H1 (cell line): ENCODE results near the gene ME3. TPM values are rescaled to one million over a fixed set of nuclear protein-coding genes. Genes with fewer than 3 reads are reported as not detected.

Source experiments
- CTBP2 ChIP-seq: IDR thresholded peaks from 2 replicates; pipeline ENCODE4 v1.7.0; 2011; ENCODE audit warnings: borderline replicate concordance, mild to moderate bottlenecking, moderate library complexity, mixed read lengths, low read length; ENCODE audit not compliant: insufficient read depth, insufficient read length
- HDAC6 ChIP-seq: IDR thresholded peaks from one replicate; pipeline ENCODE4 v1.7.1; 2012; ENCODE audit warnings: low read depth, mild to moderate bottlenecking, inconsistent platforms, low read length, moderate library complexity
- PHF8 ChIP-seq: fragments of 200-600 bp; sonication (generic); conservative IDR thresholded peaks from 2 replicates; pipeline ENCODE4 v1.7.1; 2012; ENCODE audit warnings: low read depth, mild to moderate bottlenecking, inconsistent platforms, low read length, moderate library complexity
- polyA plus RNA-seq, 7 experiments: library from polyadenylated mRNA; depleted of rRNA in 3 of 7; stranded (reverse) in 5 of 7; unstranded in 2 of 7; fragments of >200 nt in 5 of 7; fragments of 200-250 nt in 2 of 7; gene quantifications; 1 replicate in 5 of 7; 2 replicates in 1 of 7; 4 replicates in 1 of 7; pipeline versions ENCODE4 v1.2.1 to v1.2.3, GENCODE V29; 2011 to 2013; ENCODE audit warnings: missing spikeins in 2 of 7, mixed read lengths in 2 of 7
- total RNA-seq: library from RNA; stranded (reverse); fragmentation: NEBNext Ultra II Directional; extraction: Animal tissue kit (Norgen Biotek cat#: 25700); gene quantifications from 2 replicates; pipeline ENCODE4 v1.2.1, GENCODE V29; 2021
- TF ChIP-seq, protein P1 (sequence below): fragments of 300-600 bp; sonication (generic); IDR thresholded peaks from 2 replicates; pipeline ENCODE4 v1.7.1; 2012; ENCODE audit warnings: low read length, moderate library complexity, mild to moderate bottlenecking, inconsistent platforms; ENCODE audit not compliant: insufficient replicate concordance
- TF ChIP-seq, protein P2 (sequence below): IDR thresholded peaks from 2 replicates; pipeline ENCODE4 v1.6.1; 2012; ENCODE audit warnings: inconsistent platforms

Gene ME3
- total and polyA plus RNA-seq, 2 of the 8 experiments (the other 6 are each of a cell fraction or from before 2014, with no cell fraction given): 1.5 to 2.8 TPM

DNA sequence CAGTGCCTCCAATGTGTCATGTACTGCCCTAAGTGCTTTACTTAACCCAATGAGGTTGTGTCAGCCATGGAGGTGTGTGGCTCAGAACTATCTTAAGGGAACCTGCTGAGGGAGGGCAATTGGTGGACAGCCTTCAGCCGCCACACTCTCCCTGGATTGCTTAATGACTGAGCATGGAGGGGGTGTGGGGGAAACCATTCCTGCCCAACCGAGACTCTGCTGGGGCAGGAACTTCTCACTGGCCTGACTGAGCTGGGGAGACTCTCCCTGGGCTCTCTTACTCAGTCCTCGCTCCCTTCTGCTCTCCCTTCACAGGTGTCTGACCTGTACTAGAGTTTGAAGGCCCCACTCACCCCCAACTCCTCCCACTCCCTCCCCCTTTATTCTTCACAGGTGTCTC lies 183.0 kb downstream of the ME3 start (continued):
- TF ChIP-seq, protein P1, sequence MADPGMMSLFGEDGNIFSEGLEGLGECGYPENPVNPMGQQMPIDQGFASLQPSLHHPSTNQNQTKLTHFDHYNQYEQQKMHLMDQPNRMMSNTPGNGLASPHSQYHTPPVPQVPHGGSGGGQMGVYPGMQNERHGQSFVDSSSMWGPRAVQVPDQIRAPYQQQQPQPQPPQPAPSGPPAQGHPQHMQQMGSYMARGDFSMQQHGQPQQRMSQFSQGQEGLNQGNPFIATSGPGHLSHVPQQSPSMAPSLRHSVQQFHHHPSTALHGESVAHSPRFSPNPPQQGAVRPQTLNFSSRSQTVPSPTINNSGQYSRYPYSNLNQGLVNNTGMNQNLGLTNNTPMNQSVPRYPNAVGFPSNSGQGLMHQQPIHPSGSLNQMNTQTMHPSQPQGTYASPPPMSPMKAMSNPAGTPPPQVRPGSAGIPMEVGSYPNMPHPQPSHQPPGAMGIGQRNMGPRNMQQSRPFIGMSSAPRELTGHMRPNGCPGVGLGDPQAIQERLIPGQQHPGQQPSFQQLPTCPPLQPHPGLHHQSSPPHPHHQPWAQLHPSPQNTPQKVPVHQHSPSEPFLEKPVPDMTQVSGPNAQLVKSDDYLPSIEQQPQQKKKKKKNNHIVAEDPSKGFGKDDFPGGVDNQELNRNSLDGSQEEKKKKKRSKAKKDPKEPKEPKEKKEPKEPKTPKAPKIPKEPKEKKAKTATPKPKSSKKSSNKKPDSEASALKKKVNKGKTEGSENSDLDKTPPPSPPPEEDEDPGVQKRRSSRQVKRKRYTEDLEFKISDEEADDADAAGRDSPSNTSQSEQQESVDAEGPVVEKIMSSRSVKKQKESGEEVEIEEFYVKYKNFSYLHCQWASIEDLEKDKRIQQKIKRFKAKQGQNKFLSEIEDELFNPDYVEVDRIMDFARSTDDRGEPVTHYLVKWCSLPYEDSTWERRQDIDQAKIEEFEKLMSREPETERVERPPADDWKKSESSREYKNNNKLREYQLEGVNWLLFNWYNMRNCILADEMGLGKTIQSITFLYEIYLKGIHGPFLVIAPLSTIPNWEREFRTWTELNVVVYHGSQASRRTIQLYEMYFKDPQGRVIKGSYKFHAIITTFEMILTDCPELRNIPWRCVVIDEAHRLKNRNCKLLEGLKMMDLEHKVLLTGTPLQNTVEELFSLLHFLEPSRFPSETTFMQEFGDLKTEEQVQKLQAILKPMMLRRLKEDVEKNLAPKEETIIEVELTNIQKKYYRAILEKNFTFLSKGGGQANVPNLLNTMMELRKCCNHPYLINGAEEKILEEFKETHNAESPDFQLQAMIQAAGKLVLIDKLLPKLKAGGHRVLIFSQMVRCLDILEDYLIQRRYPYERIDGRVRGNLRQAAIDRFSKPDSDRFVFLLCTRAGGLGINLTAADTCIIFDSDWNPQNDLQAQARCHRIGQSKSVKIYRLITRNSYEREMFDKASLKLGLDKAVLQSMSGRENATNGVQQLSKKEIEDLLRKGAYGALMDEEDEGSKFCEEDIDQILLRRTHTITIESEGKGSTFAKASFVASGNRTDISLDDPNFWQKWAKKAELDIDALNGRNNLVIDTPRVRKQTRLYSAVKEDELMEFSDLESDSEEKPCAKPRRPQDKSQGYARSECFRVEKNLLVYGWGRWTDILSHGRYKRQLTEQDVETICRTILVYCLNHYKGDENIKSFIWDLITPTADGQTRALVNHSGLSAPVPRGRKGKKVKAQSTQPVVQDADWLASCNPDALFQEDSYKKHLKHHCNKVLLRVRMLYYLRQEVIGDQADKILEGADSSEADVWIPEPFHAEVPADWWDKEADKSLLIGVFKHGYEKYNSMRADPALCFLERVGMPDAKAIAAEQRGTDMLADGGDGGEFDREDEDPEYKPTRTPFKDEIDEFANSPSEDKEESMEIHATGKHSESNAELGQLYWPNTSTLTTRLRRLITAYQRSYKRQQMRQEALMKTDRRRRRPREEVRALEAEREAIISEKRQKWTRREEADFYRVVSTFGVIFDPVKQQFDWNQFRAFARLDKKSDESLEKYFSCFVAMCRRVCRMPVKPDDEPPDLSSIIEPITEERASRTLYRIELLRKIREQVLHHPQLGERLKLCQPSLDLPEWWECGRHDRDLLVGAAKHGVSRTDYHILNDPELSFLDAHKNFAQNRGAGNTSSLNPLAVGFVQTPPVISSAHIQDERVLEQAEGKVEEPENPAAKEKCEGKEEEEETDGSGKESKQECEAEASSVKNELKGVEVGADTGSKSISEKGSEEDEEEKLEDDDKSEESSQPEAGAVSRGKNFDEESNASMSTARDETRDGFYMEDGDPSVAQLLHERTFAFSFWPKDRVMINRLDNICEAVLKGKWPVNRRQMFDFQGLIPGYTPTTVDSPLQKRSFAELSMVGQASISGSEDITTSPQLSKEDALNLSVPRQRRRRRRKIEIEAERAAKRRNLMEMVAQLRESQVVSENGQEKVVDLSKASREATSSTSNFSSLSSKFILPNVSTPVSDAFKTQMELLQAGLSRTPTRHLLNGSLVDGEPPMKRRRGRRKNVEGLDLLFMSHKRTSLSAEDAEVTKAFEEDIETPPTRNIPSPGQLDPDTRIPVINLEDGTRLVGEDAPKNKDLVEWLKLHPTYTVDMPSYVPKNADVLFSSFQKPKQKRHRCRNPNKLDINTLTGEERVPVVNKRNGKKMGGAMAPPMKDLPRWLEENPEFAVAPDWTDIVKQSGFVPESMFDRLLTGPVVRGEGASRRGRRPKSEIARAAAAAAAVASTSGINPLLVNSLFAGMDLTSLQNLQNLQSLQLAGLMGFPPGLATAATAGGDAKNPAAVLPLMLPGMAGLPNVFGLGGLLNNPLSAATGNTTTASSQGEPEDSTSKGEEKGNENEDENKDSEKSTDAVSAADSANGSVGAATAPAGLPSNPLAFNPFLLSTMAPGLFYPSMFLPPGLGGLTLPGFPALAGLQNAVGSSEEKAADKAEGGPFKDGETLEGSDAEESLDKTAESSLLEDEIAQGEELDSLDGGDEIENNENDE: no peak
- TF ChIP-seq HDAC6: no peak
- no peak for TF ChIP-seq PHF8
- no peak for TF ChIP-seq CTBP2
- TF ChIP-seq, protein P2, sequence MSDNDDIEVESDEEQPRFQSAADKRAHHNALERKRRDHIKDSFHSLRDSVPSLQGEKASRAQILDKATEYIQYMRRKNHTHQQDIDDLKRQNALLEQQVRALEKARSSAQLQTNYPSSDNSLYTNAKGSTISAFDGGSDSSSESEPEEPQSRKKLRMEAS: no peak
